ENCODE data around the gene ITK.
"Not testable (repeated sequence)": the region's sequence is repeated elsewhere in the genome, so short reads cannot be mapped to it uniquely, and the experiment has no call there.

The ITK gene

GRCh38 chr5:157233515-157233914 is 52.9 kb downstream of the ITK start:
- TF ChIP-seq CTCF (IDR thresholded peaks at IDR 0.05; ENCODE audit: insufficient read depth, missing control alignments): no peak
- FAIRE-seq (no peak), DNase-seq (ENCODE audit: insufficient read length, low spot score) (no peak)

GRCh38 chr5:157236423-157236822 is 55.8 kb downstream of the ITK start:
- no peak for TF ChIP-seq CTCF (IDR thresholded peaks at IDR 0.05; ENCODE audit: insufficient read depth, missing control alignments)
- FAIRE-seq (no peak), DNase-seq (ENCODE audit: insufficient read length, low spot score) (no peak)

GRCh38 chr5:157241483-157241882 is 60.8 kb downstream of the ITK start:
- DNase-seq (ENCODE audit: insufficient read length, low spot score): no peak
- TF ChIP-seq CTCF (IDR thresholded peaks at IDR 0.05; ENCODE audit: insufficient read depth, missing control alignments): no peak
- FAIRE-seq: no peak

- not testable (repeated sequence) for FAIRE-seq; DNase-seq (ENCODE audit: insufficient read length, low spot score)
Observed at GRCh38 chr5:157244704-157245103, 64.1 kb downstream of the ITK start.

- DNase-seq (ENCODE audit: insufficient read length, low spot score) (no peak), FAIRE-seq (no peak)
- no peak for TF ChIP-seq CTCF (IDR thresholded peaks at IDR 0.05; ENCODE audit: insufficient read depth, missing control alignments)
Observed at GRCh38 chr5:157245476-157245875, 64.8 kb downstream of the ITK start.

- DNase-seq (ENCODE audit: insufficient read length, low spot score) (no peak), FAIRE-seq (no peak)
- no peak for TF ChIP-seq CTCF (IDR thresholded peaks at IDR 0.05; ENCODE audit: insufficient read depth, missing control alignments)
Observed at GRCh38 chr5:157245886-157246285, 65.2 kb downstream of the ITK start.

GRCh38 chr5:157247267-157247666 is 66.6 kb downstream of the ITK start:
- DNase-seq (ENCODE audit: insufficient read length, low spot score) (no peak), FAIRE-seq (no peak)
- TF ChIP-seq CTCF (IDR thresholded peaks at IDR 0.05; ENCODE audit: insufficient read depth, missing control alignments): no peak

- FAIRE-seq: no peak
- no peak for DNase-seq (ENCODE audit: insufficient read length, low spot score)
- no peak for TF ChIP-seq CTCF (IDR thresholded peaks at IDR 0.05; ENCODE audit: insufficient read depth, missing control alignments)
Observed at GRCh38 chr5:157248821-157249470, 68.3 kb downstream of the ITK start.

Data from D721Med (cell line).